Activated CD8-positive, alpha-beta memory T cell treated with anti-CD3 and anti-CD28 coated beads for 4 hours (primary cell): ENCODE data around the gene POLN.
"Not testable (repeated sequence)": the region's sequence is repeated elsewhere in the genome, so short reads cannot be mapped to it uniquely, and the experiment has no call there.

Experiments used
- DNase-seq, 2 donors: peaks; one replicate each; pipeline ENCODE4 v3.0.0-alpha.2; 2020; ENCODE audit warnings: low read depth in 2 of 2

The POLN gene

DNA sequence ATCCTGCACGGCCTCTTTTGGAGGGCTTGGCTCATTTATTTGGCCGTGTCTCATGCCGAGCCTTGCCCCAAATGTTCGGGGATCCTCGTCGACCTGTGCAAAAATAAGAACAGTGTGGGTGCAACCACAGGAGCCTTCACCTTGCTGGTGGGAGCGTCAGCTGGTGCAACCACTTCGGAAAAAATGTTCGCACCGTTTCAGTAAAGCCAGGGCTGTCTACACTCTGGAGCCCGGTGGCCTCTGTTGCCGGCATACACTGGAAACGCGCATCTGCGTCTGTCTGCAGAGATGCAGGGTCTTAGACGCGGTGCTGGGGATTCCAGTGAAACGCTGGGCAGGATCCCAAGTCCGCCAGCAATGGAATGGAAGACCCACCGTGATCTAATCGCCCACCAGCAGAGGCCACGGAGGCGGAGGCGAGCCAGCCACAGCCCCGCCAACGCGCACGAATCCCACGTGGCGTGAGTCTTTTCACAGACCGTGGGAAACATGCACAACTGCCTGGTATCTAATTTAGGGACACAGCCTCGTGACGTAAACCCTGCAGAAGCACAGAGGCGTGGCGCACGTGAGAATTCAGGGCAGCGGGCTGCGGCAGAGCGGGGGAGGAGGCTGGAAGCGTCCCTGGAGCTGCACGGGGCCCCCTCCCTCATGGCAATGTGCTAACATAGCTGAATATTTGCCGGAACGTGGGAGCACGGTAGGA, 33.8 kb upstream of the POLN start:
- DNase-seq: no peak

DNA sequence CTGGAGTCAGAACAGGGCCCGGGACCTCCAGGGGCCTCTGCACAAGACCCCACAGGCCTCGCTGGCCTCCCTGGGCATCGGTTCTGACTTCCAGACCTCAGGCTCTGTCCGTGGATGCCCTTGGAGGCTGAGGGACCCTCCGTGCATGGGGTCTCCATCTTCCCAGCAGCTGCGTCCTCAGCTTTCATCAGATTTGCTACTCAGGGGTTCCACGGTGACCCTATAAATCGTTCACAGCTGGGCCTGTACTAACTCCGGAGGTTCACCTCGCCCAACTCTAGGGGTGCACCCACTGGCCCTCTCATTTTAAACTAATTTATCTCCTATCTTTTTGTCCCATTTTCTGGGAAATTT, 33.1 kb upstream of the POLN start:
- DNase-seq: not testable (repeated sequence)

DNA sequence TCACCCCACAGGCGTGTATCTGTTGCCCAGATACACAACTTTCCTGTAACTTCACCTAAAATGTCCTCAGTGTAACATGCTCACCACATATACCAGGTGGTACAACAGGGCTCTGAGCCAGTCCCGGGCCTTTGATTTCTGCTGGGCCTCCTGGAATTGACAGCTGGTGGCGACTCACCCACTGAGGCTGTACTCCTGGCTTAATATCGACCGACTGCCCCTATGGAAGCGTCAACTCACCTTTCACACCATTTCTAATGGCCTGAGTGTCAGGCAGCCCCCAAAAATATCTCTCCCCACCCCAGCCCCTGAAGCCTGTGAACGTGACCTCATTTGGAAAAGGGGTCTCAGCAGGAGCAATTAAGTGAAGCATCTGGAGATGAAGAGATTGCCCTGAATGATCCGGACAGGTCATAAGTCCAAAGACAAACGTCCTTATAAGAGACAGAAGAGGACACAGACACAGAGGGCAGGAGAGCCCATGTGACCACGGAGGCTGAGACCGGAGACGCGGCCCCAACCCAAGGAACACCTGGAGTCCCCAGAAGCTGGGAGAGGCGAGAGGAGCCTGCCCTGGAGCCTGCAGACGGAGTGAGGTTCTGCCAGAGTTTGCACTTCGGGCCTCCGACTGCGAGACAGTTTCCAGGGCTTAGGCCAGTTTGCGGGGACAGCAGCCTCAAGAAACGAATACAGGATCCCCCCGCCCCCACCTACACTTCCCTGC, 32.6 kb upstream of the POLN start:
- DNase-seq: no peak

DNA sequence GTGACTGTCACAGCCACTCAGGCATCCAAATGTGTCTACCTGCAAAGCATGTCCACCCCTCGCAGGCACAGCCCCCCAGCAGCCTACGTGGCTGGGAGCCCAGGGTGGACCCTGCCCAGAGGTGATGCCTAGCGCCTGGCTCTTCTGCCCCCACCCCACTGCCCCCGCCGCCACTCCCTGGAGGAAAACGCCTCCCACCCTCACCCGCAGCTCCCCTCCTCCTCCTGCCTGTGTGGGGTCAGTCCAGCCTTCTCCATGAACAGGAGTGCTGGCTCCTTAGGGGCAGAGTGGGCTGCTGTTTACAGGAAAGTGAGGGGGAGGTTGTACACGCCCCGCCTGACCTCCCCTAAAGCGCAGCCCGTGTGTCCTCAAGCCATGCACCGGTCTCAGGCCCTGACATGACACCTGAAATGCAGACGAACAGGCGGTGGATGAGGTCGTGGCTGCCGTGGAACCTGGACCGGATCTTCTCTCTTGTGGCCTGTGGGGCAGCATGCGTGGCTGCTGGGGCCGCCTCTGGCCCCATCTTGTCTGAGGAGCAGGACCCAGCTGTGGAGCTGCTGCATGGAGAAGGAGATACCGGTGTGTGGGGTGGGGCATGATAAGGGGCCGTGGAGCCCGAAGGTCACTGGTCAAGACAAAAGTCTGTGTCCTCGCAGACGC, 31.9 kb upstream of the POLN start:
- DNase-seq: no peak

DNA sequence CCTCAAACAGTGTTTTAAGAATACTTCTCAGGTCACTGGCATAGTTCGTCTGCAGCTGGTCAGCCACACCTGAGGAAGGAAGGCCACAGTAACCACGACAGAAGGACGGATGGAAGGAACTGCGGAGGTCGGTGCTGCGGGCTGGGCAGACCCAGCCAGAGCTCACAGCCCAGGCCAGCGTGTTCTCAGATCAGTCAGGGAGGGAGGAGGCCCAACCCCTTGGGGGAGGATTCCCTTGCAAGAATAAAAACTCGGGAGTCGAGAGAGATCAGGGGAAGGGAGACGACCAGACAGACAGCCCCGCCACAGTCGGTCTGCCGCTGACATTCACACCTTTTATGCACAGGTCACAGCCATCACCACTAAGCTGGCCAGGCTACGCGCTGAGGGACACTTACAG, 31.3 kb upstream of the POLN start:
- no peak for DNase-seq

DNA sequence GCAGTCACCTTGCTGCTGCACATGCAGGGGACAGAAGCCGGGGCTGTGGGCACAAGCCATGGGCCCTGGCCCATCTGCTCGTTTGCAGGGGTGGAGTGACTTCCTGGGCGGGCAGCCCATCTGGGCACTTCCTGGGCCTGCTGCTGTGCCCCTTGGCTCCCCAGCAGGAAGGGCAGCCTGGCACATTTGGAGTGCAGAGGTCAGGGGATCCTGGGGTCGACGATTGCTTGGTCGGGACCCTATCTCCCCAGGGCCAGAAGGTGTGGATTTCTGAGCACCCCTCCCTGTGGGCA, 30.9 kb upstream of the POLN start:
- no peak for DNase-seq

DNA sequence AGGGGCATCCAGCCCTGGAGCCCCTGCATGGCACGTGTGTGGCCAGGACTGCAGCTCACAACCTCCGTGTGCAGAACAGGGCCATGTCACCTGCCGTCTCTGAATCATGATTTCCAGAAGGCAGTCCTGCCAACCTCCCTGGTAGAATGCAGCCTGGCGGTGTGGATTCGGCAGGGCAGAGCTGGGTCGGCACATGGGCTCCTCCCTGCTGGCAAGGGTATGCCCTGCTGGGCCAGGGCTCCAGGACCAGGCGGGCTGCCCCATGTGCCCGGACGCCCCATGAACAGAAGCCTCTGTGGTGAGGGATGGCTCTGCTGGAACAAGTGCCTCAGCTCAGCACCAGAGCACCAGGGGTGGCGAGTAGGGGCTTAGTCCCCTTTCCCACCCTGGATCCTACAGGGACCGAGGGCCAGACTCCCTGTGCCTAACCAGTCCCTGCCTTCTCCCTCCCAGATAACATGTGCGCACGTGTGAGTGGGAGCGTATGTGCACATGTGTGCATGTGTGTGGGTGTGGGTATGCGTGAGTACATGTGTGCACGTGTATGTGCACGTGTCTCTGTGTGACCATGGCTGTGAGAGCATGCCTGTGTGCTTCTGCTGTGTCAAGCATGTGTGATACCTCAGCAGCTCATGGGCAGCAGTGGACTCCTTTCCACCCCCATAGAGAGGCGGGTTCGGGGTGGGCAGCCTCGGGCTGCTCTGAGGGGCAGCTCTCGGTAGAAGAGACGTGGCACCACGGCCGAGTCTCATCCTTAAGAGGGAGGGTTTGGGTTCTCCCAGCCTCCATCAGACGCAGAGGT, 30.3 kb upstream of the POLN start:
- DNase-seq: no peak

DNA sequence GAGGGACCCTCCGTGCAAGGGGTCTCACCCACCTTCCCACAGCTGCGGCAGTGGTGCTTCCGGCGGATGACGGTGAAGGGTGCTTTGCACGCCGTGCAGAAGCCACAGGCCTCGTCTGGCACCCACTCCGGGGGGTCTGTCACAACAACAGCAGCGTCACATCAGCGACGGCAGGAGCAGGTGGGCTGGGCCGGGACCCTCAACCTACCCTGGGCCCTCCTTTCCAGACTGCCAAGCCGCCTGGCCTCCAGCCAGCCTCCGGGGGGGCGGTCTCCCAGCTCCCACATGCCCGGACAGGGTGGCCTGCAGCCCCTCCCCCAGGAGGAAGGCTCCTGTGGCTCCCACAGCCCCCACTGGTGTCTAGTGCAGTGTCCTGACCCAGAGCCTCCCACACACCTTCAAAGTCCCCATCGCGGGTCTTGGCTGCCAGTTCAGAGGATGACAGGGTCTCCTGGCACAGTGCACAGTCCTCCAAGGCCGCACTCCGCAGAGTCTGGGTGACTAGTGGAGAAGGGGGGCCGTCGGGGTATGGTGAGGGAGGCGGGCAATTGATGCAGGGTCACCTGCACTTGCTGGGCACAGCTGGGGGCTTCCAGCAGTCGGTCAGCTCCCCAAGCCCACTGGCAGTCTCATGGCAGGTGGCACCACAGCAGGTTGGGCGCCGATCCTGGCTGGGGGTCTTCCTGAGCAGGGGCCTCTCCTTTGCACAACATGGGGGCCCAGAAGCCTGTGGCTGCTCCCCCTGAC, 29.5 kb upstream of the POLN start:
- DNase-seq: no peak

DNA sequence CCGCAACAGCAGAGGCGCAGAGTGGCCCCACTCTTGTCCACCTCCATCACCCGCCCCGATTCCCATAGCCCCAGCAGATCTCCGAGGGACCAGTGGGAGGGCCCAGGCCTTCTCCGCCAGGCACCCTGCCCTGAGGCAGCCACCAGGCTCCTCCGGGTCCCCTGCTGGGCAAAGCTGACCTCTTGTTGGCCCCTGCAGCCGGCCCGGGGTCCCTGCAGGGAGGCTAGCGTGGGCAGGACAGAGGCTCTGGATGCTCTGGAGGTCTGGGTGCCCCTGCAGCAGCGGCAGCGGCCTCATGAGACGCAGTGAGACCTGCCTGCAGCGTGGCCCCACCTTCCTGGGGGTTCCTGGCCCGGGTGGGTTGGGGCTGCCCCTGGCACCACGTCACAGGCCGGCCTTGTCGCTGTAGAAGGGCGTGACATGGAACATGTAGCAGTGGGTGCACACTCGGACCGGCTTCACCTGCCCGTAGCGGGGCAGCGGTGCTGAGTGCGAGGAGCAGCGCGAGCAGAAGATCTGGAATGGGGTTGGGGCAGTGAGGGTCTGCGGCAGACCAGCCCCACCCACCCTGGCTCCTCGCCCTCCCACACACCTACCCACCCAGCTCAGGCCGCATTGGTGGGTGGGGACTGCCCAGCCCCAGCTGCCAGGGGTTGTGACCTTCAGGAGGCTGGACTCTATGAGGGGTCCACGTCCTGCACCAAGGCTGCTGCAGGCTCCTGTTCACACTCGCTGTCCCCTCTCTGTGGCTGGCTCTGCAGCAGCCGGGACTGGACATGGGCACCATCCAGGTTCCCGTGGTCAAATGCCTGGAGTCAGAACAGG, 28.6 kb upstream of the POLN start:
- no peak for DNase-seq

DNA sequence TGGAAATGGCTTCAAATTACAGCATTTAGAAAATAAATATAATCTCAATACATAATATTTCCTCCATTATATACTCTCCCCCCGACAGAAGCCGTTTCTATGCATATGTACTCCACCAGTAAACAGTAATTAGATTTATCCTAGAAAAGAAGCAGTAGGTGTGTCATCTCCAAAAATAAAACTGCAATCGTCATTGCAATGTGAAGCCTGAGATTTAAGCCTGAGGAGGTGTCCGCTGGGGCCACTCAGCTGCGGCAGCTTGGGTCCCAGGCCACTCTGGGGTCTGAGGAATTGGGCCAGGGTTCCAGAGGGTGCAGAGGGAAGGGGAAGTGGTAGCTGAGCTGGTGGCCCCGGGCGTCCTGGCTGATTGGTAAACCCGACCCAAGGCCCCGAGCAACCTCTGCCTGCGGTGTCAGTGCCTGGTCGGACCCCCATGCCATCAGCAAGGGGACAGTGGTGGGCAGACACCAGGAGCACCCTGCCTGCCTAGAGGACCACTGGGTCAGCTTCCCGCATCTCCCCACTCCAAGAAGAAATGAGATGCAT, 27.8 kb upstream of the POLN start:
- no peak for DNase-seq

DNA sequence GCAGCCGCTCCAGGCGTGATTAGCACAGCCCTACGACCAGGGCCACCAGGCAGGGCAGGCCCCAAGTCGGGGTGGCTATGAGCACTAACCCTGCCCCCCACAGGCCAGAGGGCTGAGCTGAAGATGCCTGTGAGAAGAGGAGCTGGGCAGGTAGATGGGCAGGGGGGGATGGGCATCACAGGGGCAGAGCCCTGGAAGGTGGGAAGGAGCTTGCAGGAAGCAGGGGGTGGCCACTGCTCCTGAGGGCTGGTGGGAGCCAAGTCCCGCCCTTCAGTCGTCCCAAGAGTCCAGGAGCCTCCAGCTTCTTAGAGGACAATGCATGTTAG, 27.2 kb upstream of the POLN start:
- DNase-seq: no peak

DNA sequence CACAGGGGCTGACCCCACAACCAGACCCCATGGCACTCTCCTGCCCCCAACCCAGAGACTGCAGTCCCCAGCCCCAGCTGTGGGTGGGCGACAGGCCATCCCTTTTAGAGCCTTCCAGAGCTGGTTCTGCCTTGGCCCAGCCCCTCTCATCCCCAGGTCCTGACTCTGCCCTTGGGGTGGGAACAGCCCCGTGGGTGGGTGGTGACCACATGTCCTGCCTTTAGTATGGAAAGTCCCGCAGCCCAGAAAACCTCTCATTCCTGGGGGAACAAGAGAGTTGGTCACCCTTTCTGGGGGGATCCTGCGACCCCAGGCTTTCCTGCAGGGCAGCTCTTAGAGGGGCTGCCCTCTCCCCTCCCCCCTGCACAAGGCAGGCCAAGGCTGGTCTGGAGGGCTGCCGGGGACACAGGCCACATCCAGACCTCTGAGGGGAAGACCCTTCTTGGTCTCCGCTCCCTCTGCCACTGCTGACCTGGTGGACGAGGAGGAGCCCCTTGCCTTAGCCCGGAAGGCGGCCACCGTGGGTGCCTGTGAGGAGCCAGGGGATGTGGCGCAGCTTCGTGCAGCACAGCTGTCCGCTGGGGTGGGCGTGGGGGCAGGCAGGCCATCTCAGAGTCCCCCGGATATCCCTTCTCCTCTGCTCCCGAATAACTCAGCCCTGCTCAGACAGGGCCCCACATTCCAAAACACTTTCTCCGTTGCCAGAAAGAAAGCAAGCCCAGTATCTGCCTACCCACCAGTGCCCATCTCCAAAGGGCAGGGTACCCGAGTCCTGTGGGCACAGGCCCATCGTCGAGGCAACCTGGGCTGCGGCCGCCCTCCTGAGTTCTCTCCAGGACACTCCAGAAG, 26.7 kb upstream of the POLN start:
- DNase-seq: no peak

DNA sequence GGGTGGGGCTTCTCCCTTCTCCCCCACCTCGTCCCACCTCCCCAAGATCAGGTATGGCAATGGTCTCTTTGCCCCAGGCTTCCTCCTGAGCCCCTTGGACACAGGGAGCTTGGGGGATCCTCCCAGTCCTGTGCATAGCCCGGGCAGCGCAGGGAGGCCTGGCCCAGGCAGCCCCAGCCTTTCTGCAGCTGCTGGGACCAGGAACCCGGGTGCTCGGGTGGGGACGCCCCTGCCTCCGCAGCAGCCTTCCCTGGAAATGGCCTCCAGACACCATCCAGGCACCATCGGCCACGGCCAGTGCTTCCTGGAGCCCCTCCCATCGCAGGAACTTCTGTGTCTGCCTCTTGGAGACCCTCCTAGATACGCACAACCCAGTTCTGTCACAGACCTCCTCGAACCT, 25.9 kb upstream of the POLN start:
- DNase-seq: no peak

DNA sequence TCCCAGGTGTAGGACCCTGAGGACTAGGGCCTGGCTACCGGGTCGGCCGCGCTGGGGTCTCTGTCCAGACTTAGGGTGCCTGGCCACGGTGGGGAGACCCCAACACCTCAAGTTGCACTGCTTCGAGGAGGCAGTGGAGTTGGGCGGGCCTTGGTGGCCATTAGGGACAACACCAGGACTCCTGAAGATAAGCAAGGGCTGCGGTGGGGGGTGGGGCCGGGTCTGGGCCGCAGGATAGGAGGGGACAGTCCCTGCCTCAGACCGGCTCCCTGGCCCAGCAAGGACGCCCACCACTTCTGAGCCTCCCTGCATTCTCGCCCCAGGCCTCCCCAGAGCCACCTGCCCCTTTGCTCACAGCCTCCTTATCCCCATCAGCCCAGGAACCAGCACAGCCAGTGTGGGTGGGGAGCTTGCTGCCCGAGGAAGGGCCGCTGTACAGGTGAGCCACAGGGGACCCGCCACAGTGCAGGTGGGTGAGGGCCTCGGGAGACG, 25.4 kb upstream of the POLN start:
- no peak for DNase-seq

DNA sequence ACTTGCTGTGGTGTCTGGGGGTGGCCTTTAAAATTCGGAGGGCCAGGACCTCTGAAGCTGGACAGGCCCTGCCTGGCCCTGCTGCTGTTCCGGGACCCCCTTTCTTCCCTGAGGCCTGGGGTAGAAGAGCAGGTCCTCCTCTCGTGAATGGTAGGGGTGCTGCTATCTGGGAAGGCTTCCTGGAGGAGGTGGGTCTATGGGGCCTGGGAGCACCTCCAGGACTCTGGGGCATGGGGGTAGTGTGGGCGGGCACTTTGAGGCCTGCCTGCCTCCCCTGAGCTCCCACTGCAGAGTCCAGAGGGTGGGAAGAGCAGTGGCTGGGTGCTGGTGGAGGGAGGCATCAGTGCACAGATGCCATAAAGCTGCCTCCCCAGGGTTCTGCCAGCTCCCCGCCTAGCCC, 24.9 kb upstream of the POLN start:
- DNase-seq: no peak

DNA sequence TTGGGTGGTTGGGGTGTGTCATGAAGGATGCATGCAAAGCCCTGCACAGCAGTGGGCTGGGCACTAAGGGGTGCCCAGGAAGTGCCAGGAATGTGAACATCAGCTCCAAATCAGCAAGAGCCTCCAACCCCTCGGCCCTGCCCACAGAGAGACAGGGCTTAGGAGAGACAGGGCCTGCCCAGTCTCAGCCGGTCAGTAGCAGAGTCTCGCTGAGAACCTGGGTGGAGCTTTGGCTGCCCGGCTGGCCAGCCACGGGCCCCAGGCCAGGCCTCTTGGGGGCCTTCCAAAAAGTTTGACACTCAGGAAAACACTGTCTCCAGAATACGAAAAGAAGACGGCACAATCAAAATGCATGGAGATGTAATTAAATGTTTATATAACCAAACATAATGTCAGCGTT, 24.3 kb upstream of the POLN start:
- DNase-seq: no peak

DNA sequence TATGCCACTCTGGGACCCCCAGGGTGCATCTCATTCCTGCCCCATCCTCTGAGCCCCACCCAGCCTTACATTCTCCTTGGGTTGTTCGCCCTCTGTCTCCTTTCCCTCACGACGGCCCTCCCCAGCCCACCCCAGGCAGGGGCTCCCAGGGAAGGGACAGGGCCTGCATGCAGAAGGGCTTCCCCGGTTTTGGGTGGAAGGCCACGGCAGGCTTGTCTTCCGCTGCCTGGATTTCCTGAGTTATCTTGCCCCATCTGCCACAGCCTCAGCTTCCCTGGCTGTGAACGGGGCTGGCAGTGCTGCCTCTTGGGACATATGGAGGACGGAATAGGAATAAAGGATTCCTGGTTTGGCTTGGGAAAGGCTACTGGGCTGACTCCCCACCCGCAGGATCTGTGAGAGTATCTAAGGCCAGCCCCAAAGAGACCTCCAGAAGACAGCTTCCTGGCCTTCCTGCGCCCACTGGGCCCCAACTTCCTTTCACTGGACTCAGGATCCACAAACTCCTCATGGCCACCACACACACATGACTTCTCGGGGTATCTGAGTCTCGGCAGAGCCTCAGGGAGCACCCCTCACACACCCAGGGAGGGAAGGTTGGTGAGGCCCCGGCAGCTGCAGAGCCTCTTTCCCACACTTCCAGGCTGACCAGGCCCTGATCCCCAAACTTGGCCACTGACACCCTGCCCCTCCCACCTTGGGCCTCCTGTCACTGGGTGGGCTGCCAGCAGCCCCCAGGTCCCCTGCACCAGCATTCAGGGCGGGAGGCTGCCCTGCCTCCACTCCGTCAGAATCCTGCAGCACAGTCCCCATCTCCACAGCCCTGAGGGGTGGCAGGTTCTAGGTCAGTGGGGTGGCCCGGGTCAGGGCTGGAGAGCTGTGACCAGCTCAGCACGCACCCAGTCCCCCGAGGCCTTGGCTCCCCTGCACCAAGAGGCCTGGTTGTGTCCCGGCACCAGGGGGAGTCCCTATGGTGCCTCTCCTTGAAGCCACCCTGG, 23.5 kb upstream of the POLN start:
- no peak for DNase-seq

DNA sequence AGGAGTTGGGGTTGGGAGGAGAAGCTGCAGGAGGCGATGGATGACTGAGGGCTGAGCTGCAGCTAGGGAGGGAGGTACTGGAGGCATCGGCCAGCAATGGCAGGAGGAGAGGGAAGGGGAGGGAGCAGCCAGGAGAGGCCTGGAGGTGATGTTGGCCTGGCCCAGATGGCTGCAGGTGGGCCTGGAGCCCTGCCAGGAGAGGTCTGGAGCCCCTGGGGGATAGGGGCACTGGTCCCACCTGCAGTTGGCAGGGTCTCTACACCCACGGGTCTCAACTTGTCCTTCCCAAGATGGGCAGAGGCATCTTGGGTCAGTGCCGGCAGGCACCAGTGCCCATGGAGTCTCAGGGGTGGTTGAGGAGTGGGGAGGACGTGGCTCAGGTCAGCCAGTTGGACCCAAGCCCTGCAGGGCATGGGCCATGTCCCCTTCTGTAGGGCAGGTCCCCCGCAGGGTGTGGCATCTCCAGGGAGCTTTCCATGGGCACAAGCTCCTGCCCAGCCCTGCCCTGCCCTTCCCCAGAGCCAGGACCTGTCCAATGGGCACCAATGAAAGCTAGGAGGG, 22.6 kb upstream of the POLN start:
- no peak for DNase-seq
